HepG2 (cell line): ENCODE measurements around the gene ETF1. TPM values are rescaled to one million over a fixed set of nuclear protein-coding genes. Genes with fewer than 3 reads are reported as not detected.

ENCODE experiments used
- ATAC-seq: fragments of 200-7000 bp; cut with Tn5 transposase; 3 replicates; pipeline ENCODE4 v1.9.1; 2020; ENCODE audit warnings: mild to moderate bottlenecking, moderate library complexity
- BruUV-seq: library from RNA; stranded (reverse); fragments of 400-500 nt; replicated peaks from 2 replicates; lab custom pipeline; 2021; lab: Mats Ljungman, UMichigan
- CTCF ChIA-PET: fragments of 300-600 bp; formaldehyde crosslinking; extraction: SDS; loops from one replicate; lab custom pipeline; 2021; ENCODE audit warnings: low total read pairs, inconsistent platforms, low intra/inter-chr PET ratio; lab: Yijun Ruan, JAX
- POLR2A ChIA-PET: fragments of 350-600 bp; sonication (Branson Sonifier 250); formaldehyde crosslinking; loops from one replicate; lab custom pipeline; 2020; ENCODE audit warnings: antibody characterized with exemption, inconsistent platforms; lab: Yijun Ruan, JAX
- DNase-seq: peaks from one replicate; pipeline ENCODE4 v3.0.0-alpha.2; 2015; ENCODE audit warnings: low spot score
- FAIRE-seq: peaks from 3 replicates; lab custom pipeline; 2011; peaks lifted over from hg19 to GRCh38; lab: Jason Lieb, UNC
- H2AFZ ChIP-seq: one replicate; pipeline ENCODE4 v1.6.1; 2011; ENCODE audit warnings: low read length, inconsistent platforms
- H3K27ac ChIP-seq: fragments of 300-600 bp; 3 replicates; pipeline ENCODE4 v1.8.0; 2011; ENCODE audit warnings: mixed run types, mild to moderate bottlenecking, mixed read lengths, low read length, inconsistent platforms; ENCODE audit not compliant: insufficient read depth; ENCODE audit errors: extremely low read length
- H3K27me3 ChIP-seq, 2 experiments: fragments of 200-600 bp in 1 of 2; 2 replicates in 1 of 2; 3 replicates in 1 of 2; pipeline versions ENCODE4 v1.6.0 to v1.8.0; 2011; ENCODE audit warnings: low read length in 2 of 2, mild to moderate bottlenecking in 2 of 2, moderate library complexity in 2 of 2, inconsistent platforms in 1 of 2; ENCODE audit not compliant: insufficient read depth in 2 of 2, control insufficient read depth in 1 of 2
- H3K36me3 ChIP-seq, 2 experiments: fragments of 200-600 bp in 1 of 2; replicated peaks in 1 of 2; 2 replicates in 1 of 2; 3 replicates in 1 of 2; pipeline versions ENCODE4 v1.5.1 to v1.8.0; 2011; ENCODE audit warnings: low read length in 2 of 2, inconsistent platforms in 1 of 2; ENCODE audit not compliant: insufficient read depth in 2 of 2, control insufficient read depth in 1 of 2
- H3K4me1 ChIP-seq: 2 replicates; pipeline ENCODE4 v1.5.1; 2012; ENCODE audit warnings: low read length, inconsistent platforms; ENCODE audit not compliant: insufficient read depth
- H3K4me2 ChIP-seq: 2 replicates; pipeline ENCODE4 v1.6.0; 2011; ENCODE audit warnings: low read depth, low read length, inconsistent platforms
- H3K4me3 ChIP-seq, 3 experiments: fragments of 200-600 bp in 1 of 3; sonication (generic), shearing (Covaris generic) in 1 of 3; replicated peaks in 1 of 3; 2 replicates each; pipeline ENCODE4 v1.5.1; 2011 to 2016; ENCODE audit warnings: low read length in 3 of 3, inconsistent platforms in 2 of 3, low read depth in 2 of 3, mild to moderate bottlenecking in 2 of 3, control low read depth in 1 of 3, mixed read lengths in 1 of 3; ENCODE audit not compliant: insufficient read depth in 1 of 3
- H3K79me2 ChIP-seq: one replicate; pipeline ENCODE4 v1.6.1; 2011; ENCODE audit warnings: low read length, inconsistent platforms; ENCODE audit not compliant: insufficient read depth
- H3K9ac ChIP-seq: 2 replicates; pipeline ENCODE4 v1.6.0; 2011; ENCODE audit warnings: mild to moderate bottlenecking, low read depth, low read length, inconsistent platforms; ENCODE audit not compliant: insufficient read depth
- H3K9me3 ChIP-seq: 2 replicates; pipeline ENCODE4 v1.5.1; 2012; ENCODE audit warnings: mild to moderate bottlenecking, low read length
- H4K20me1 ChIP-seq: 2 replicates; pipeline ENCODE4 v1.6.0; 2011; ENCODE audit warnings: inconsistent platforms, mild to moderate bottlenecking, low read length, moderate library complexity; ENCODE audit not compliant: insufficient read depth
- CREM ChIP-seq, 2 experiments: sonication (generic) in 1 of 2; formaldehyde crosslinking in 1 of 2; IDR thresholded peaks; 2 replicates each; pipeline versions ENCODE4 v1.4.0 to v1.6.1; 2016 to 2020; ENCODE audit warnings: antibody characterized with exemption in 1 of 2, mild to moderate bottlenecking in 1 of 2, missing genetic modification reagents in 1 of 2
- NAIF1 ChIP-seq: sonication (generic); formaldehyde crosslinking; IDR thresholded peaks from 2 replicates; pipeline ENCODE4 v1.5.0; 2020; ENCODE audit warnings: mild to moderate bottlenecking, missing genetic modification reagents, borderline replicate concordance
- NBN ChIP-seq: fragments of 450-650 bp; conservative IDR thresholded peaks from 2 replicates; pipeline ENCODE4 v1.6.1; 2017
- RELA ChIP-seq: sonication (generic); formaldehyde crosslinking; IDR thresholded peaks from 2 replicates; pipeline ENCODE4 v1.4.0; 2020; ENCODE audit warnings: missing genetic modification reagents
- REPIN1 ChIP-seq: sonication (generic); formaldehyde crosslinking; IDR thresholded peaks from 2 replicates; pipeline ENCODE4 v1.8.0; 2022; ENCODE audit warnings: missing genetic modification reagents, low read depth, mild to moderate bottlenecking, borderline replicate concordance
- ZNF550 ChIP-seq: sonication (generic); formaldehyde crosslinking; IDR thresholded peaks from 2 replicates; pipeline ENCODE4 v1.4.0; 2020; ENCODE audit warnings: mild to moderate bottlenecking, missing genetic modification reagents, borderline replicate concordance
- ZNF75D ChIP-seq: sonication (generic); formaldehyde crosslinking; IDR thresholded peaks from 2 replicates; pipeline ENCODE4 v1.8.1; 2023; ENCODE audit warnings: missing genetic modification reagents, mild to moderate bottlenecking, borderline replicate concordance
- ZSCAN25 ChIP-seq: sonication (generic); formaldehyde crosslinking; IDR thresholded peaks from 2 replicates; pipeline ENCODE4 v1.8.0; 2022; ENCODE audit warnings: mild to moderate bottlenecking, missing genetic modification reagents
- in situ Hi-C: cut with HindIII; loops from 2 replicates; pipeline ENCODE4 v1.10.0; 2017; ENCODE audit warnings: low pct_unique_long_range_greater_than_20kb; ENCODE audit not compliant: extremely low pct_ligation_motif_present
- intact Hi-C: fragments of 100-400 bp; cut with micrococcal nuclease; formaldehyde crosslinking; loops from one replicate; pipeline ENCODE4 v1.10.0; 2022; ENCODE audit not compliant: unreplicated experiment
- polyA plus RNA-seq, 8 experiments: library from polyadenylated mRNA; depleted of rRNA in 3 of 8; stranded (reverse) in 7 of 8; unstranded in 1 of 8; fragments of >200 nt; fragmentation: Illumina TruSeq in 4 of 8; extraction: Trizol in 4 of 8; gene quantifications; 2 replicates each; pipeline versions ENCODE4 v1.2.1 to v1.2.3, GENCODE V29; 2011 to 2016; ENCODE audit warnings: low read depth in 4 of 8, missing spikeins in 1 of 8, mixed read lengths in 1 of 8; ENCODE audit not compliant: insufficient read depth in 1 of 8
- total RNA-seq, 5 experiments: library from RNA; depleted of rRNA; stranded (reverse); fragments of >200 nt; fragmentation: Illumina TruSeq; extraction: Trizol; gene quantifications; 2 replicates each; pipeline ENCODE4 v1.2.3, GENCODE V29; 2016; ENCODE audit warnings: low read depth in 1 of 5
- TF ChIP-seq, protein P1 (sequence below): sonication (generic); formaldehyde crosslinking; IDR thresholded peaks from 2 replicates; pipeline ENCODE4 v1.8.1; 2022; ENCODE audit warnings: mild to moderate bottlenecking, missing genetic modification reagents

ETF1 gene
- total and polyA plus RNA-seq, 2 of the 13 experiments (the other 11 are each of a cell fraction or from before 2014, with no cell fraction given) = 52.1 to 184 TPM

DNA sequence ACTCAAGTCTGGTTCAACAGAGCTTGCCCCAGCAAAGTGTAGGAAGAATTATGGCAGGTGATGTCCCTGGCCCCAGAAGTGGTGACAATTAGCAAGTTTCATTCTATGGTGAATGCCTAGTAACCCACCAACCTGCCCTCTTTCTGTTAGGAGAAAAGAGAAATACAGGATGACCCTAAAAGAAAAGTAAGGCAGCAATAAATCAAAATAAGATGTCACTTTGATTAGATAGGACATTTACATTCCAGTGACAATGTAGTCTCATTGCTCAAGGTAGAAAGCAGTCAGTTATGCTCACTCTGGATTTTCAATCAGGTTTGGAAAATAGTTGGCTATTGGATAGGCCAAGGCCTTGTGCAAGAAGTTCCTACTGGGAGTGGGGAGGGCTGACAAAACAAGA is 37.7 kb upstream of the ETF1 start:
- FAIRE-seq (no peak), ATAC-seq (no peak), DNase-seq (no peak)
- Histone ChIP-seq H3K4me1 (peaks cover 28% of the 10 kb centered on the region), H3K27ac (no peak overlapping the region), H3K79me2 (no peaks in the 10 kb centered on the region), H3K9me3 (no peaks in the 10 kb centered on the region), H3K27me3 (no peaks in the 10 kb centered on the region), H3K9ac (no peak overlapping the region), H3K4me3 (no peak overlapping the region), H4K20me1 (no peaks in the 10 kb centered on the region), H3K36me3 (no peaks in the 10 kb centered on the region), H2AFZ (no peak overlapping the region), H3K4me2 (no peak overlapping the region)
- BruUV-seq = no TSS peak
- intact Hi-C loops (no loop called here), in situ Hi-C loops (no loop called here)
- POLR2A ChIA-PET = no interaction called here
- TF ChIP-seq, protein P1, sequence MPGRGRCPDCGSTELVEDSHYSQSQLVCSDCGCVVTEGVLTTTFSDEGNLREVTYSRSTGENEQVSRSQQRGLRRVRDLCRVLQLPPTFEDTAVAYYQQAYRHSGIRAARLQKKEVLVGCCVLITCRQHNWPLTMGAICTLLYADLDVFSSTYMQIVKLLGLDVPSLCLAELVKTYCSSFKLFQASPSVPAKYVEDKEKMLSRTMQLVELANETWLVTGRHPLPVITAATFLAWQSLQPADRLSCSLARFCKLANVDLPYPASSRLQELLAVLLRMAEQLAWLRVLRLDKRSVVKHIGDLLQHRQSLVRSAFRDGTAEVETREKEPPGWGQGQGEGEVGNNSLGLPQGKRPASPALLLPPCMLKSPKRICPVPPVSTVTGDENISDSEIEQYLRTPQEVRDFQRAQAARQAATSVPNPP (CRISPR knock-in tag) = no peak
- TF ChIP-seq REPIN1 (CRISPR knock-in tag) (no peak), NBN (no peak), CREM (IDR thresholded peaks at IDR 0.05) (no peak), CREM (CRISPR knock-in tag; IDR thresholded peaks at IDR 0.05) (no peak), ZSCAN25 (CRISPR knock-in tag) (no peak), ZNF75D (CRISPR knock-in tag) (no peak), RELA (CRISPR knock-in tag) (no peak), ZNF550 (CRISPR knock-in tag) (no peak), NAIF1 (CRISPR knock-in tag) (no peak)
- CTCF ChIA-PET = no interaction called here
